Fibroblast of skin of left quadriceps (primary cell): ENCODE results near the gene TOR1B.
"Not testable (repeated sequence)": the region's sequence is repeated elsewhere in the genome, so short reads cannot be mapped to it uniquely, and the experiment has no call there.

Experiments
- DNase-seq, 2 experiments: peaks; one replicate each; pipeline ENCODE4 v3.0.0-alpha.2; 2013; ENCODE audit warnings: low read depth in 2 of 2

TOR1B gene

GRCh38 chr9:129802833-129803675 is at the start of gene TOR1B:
TOR1B (plus strand) TSS chr9:129803184; CDS start chr9:129803213, 29 bp downstream.
- peak; percentile 87 to 89 for DNase-seq

DNA sequence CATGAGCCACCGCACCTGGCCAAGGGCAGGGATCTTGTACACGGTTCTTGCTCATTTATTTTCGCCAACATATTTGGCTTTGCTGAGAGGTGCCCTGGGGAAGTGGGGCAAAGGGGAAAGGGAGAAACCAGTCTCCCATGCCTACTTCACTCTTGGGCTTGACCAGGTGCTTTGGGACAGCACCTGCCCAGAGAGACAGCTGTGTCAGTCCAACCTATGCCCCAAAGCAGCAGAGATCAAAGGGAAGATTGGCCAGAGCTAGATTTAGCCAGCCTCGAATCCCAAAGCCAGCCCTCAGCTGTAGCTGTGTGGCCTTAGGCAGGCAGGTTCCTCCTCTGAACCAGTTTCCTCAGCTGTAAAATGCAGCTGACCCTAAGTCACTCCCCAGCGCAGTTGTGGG is 47.8 kb upstream of the TOR1B start:
- no peak for DNase-seq

DNA sequence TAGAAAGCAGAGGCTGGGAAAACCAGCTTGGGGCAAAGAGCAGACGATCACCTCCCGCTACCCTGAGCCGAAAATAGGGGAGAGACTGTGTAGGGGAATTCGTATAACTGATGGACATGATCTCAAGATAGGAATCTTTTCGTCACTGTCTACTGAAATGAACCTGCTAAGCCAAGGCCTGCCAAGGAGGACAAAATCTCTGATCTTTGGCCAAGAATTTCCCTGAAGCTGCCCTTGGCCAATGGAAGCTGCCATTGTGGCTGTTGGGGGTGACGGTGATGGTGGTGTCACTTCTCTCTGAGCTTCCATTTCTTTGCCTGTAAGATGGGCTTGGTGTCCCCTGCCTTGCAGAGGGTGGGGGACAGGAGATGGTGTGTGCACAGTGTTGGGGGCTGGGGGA is 46.8 kb upstream of the TOR1B start:
- DNase-seq, result no peak

DNA sequence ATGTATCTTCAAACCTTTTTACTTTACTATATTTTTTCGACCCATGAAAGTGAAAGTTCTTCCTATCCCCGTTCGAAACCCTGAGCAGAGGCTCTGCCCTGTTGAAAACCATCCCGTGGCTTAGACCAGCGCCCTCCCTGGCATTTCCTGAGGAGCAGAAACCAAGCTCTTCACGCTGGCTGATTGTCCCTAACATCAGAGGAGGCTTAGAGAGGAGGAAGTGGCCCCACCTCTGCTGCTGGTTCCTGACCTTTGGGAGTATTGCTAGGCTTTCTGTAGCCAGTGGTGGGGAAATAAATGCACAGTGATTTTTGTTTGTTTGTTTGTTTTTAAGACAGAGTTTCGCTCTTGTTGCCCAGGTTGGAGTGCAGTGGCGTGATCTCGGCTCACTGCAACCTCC is 45.9 kb upstream of the TOR1B start:
- no peak for DNase-seq

DNA sequence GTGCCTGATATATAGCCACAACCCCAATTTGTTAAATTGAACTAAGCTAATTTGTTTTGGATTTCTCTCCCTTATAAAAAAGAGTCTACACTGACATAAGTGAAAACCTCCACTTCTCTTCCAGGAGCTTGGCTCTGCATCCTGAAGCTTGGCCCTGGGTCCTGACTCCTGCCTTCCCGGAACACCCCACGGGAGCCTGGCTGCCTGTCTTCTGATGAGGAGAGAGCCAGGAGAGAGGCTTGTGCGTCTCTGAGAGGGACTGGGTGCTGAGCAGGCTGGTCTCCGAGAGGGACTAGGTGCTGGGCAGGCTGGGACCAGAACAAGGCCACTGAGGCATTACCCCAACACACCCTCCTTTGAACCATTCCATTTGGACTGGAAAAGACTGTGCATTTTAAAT is 43.7 kb upstream of the TOR1B start:
- DNase-seq, result no peak

GRCh38 chr9:129759804-129760502 is 43.0 kb upstream of the TOR1B start:
- DNase-seq, result no peak

DNA sequence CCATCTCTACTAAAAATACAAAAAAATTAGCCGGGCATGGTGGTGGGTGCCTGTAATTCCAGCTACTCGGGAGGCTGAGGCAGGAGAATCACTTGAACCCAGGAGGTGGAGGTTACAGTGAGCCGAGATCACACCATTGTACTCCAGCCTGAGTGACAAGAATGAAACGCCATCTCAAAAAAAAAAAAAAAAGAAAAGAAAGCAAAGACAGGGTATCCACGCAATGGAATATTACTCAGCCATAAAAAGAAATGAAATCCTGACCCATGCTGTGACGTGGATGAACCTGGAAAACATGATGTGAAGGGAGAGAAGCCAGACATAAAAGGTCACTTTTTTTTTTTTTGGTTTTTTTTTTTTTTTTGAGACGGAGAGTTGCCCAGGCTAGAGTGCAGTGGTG is 42.2 kb upstream of the TOR1B start:
- DNase-seq, result not testable (repeated sequence)

- no peak for DNase-seq
Observed at GRCh38 chr9:129761293-129761900, 41.6 kb upstream of the TOR1B start.

DNA sequence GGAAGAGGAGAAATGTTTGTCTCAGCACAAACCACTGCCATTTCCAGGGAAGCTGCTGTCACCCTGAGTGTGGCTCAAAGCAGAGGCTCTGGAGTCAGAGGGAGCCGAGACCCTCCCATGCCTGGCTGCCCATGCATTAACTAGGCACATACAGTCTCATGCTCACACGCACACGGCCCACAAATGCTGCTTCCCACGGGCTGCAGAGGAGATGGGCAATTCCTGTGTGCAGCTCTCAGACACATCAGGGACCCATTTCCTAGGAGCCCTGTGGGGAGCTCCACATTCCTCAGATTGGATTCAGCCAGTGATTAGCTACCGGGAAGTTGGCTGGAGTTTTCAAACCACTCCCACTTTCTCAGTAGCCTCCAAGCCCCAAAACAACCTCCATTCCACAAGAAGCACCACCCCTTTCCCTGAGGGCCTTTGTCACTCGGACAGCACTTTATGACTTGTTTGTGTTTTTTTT is 41.0 kb upstream of the TOR1B start:
- DNase-seq, result peak; percentile 74 to 77

GRCh38 chr9:129762370-129762984 is 40.5 kb upstream of the TOR1B start:
- peak; percentile 90 to 91 for DNase-seq

- DNase-seq, result no peak
Observed at GRCh38 chr9:129762985-129763926, 39.7 kb upstream of the TOR1B start.

DNA sequence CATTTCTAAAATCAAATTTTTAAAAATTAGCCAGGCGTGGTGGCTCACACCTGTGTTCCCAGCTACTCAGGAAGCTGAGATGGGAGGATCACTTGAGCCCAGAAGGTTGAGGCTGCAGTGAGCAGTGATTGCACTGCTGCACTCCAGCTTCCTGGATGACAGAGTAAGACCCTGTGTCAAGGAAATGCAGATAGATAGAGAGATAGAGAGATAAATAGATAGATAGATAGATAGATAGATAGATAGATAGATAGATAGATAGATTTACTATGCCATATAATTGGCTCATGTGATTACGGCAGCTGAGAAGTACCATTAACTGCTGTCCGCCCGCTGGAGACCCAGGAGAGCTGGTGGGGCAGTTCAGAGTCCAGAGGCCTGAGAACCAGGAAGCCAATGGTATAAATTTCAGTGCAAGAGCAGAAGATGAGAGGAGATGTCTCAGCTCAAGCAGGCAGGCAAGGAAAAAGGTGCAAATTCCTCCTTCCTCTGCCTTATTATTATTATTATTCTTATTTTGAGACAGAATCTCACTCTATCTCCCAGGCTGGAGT is 37.1 kb upstream of the TOR1B start:
- no peak for DNase-seq

DNA sequence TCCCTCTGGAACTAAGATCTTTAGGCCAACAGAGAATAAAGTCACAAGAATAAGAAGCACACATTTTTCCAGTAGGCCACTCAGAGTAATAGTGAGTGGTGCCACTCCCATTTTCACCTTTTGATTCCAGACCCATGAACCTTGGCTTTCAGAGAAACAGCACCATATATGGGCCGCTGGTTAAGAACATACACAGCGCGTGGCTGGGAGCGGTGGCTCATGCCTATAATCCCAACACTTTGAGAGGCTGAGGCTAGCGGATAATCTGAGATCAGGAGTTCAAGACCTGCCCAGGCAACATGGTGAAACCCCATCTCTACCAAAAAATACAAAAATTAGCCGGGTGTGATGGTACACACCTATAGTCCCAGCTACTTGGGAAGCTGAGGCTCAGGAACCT is 34.5 kb upstream of the TOR1B start:
- no peak for DNase-seq

GRCh38 chr9:129769669-129770068 is 33.3 kb upstream of the TOR1B start:
- no peak for DNase-seq

DNA sequence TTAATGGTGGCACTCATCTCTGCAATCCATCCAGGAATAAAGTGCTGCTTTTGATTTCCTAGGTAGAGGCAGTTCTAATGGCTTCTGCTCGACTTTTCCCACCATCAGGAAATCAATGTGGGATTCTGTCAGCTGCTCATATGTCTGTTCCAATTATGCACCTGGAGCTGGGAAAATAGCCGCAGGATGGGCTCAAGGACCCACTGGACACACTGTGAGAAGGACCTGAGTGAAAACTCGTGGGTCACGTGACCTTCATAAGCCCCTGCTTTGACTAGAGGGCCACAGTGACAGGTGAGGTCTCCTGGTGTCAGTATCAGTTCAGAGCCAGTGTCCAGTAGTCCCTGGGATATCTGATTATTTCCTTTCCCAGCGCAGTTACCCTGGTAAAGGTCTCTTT is 32.2 kb upstream of the TOR1B start:
- no peak for DNase-seq

- DNase-seq, result no peak
Observed at GRCh38 chr9:129773262-129774048, 29.5 kb upstream of the TOR1B start.

DNA sequence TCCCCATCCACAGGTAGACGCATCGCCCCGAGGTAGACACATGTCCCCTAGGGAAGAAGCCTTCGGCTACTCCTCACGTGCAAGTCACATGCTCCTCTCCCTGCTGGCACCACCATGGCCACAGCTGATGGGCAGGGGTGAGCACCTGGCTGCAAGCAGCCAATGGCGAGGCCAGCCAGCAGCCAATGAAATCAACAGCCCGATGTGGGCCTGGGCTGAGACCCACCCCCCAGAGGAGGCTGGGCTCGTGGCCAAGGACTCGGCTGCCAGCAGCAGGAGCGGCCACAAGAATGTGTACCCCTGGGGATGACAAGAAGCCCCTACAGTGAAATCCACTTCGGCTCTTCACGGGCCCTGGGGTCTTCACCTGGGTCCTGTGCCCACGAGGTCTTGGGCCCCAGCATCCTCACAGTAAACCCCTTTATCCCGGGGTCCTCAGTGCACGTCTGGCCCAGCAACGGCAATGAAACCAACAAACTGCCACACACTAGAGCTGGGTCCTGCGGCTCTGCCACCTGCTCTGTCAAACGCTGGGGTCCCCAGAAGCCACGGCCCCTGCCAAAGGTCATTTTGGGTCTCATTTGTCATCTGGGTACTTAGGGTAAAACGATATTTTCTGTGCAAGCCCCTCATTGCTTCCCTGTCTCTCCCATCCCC is 28.1 kb upstream of the TOR1B start:
- no peak for DNase-seq

DNA sequence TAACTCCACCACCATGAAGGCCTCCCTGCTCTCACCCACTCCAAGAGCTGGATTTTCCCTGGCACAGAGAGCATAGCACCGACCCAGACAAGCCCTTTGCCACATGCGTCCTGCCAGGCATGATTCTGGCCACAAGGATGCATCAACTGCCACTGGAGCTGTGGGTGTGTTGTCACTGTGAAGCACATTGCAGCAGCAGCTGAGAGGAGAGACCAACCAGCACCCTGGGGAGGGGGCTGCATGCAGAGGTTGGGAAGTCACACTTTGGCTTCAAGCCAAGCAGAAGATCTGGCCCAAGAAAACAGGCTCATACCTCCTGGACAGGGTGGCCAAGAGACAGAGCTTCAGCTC is 27.6 kb upstream of the TOR1B start:
- no peak for DNase-seq

GRCh38 chr9:129776096-129776495 is 26.9 kb upstream of the TOR1B start:
- not testable (repeated sequence) for DNase-seq

GRCh38 chr9:129776566-129776937 is 26.4 kb upstream of the TOR1B start:
- peak in 1 of 2 experiments; percentile 13 for DNase-seq
